HFF-Myc (cell line): ENCODE measurements around the gene CNOT6.

Experiments
- DNase-seq: peaks from one replicate; pipeline ENCODE4 v3.0.0-alpha.2; 2011; ENCODE audit warnings: low read depth; ENCODE audit errors: extremely low read depth
- H3K4me3 ChIP-seq: replicated peaks from 2 replicates; pipeline ENCODE4 v1.5.1; 2011; ENCODE audit warnings: low read depth, mild to moderate bottlenecking, control low read depth, low read length
- CTCF ChIP-seq: IDR thresholded peaks from 2 replicates; pipeline ENCODE4 v1.5.1; 2012; ENCODE audit warnings: mild to moderate bottlenecking, low read depth, low read length, control low read depth; ENCODE audit errors: missing control alignments

The CNOT6 gene

GRCh38 chr5:180568914-180569313, 74.7 kb downstream of the CNOT6 start:
- no peak for TF ChIP-seq CTCF
- DNase-seq = no peak
- no peak overlapping the region for H3K4me3 ChIP-seq

- no peak for DNase-seq
- no peak overlapping the region for H3K4me3 ChIP-seq
- no peak for TF ChIP-seq CTCF
Measured at GRCh38 chr5:180575571-180575970, 81.4 kb downstream of the CNOT6 start.

- no peak overlapping the region for H3K4me3 ChIP-seq
- DNase-seq = no peak
- no peak for TF ChIP-seq CTCF
Measured at GRCh38 chr5:180580681-180581080, 86.5 kb downstream of the CNOT6 start.

GRCh38 chr5:180583738-180584137, 89.6 kb downstream of the CNOT6 start:
- no peak for TF ChIP-seq CTCF
- no peak for DNase-seq
- H3K4me3 ChIP-seq = no peak overlapping the region

- DNase-seq = no peak
- no peak for TF ChIP-seq CTCF
Measured at GRCh38 chr5:180586204-180586603, 92.0 kb downstream of the CNOT6 start.

GRCh38 chr5:180586870-180587269, 92.7 kb downstream of the CNOT6 start:
- no peak for DNase-seq
- TF ChIP-seq CTCF = no peak

More at GRCh38 chr5:180586204-180586603, 92.0 kb downstream of the CNOT6 start:
- no peak overlapping the region for H3K4me3 ChIP-seq

More at GRCh38 chr5:180586870-180587269, 92.7 kb downstream of the CNOT6 start:
- no peak overlapping the region for H3K4me3 ChIP-seq
